CD14-positive monocyte (primary cell): Measurements from ENCODE around the gene SH3BP4. TPM values are rescaled to one million over a fixed set of nuclear protein-coding genes. Genes with fewer than 3 reads are reported as not detected.
A peak's percentile ranks its signal among the peaks of the same experiment; 100 is the strongest.

ENCODE experiments used
- DNase-seq, 3 donors: peaks; one replicate each; pipeline ENCODE4 v3.0.0-alpha.2; 2011 to 2022
- H2AFZ ChIP-seq: 2 replicates; pipeline ENCODE4 v1.6.0; 2012; ENCODE audit warnings: mild to moderate bottlenecking, low read depth, low read length, inconsistent platforms; ENCODE audit not compliant: insufficient read depth, poor library complexity, severe bottlenecking
- H3K27ac ChIP-seq, 2 donors: 1 replicate in 1 of 2; 2 replicates in 1 of 2; pipeline ENCODE4 v1.5.1; 2012 to 2013; ENCODE audit warnings: low read length in 2 of 2, control low read depth in 1 of 2, inconsistent platforms in 1 of 2, low read depth in 1 of 2, mild to moderate bottlenecking in 1 of 2
- H3K27me3 ChIP-seq, 2 donors: one replicate each; pipeline versions ENCODE4 v1.6.0 to v1.6.1; 2011 to 2013; ENCODE audit warnings: low read length in 2 of 2; ENCODE audit not compliant: control insufficient read depth in 2 of 2, insufficient read depth in 2 of 2
- H3K36me3 ChIP-seq, 2 donors: replicated peaks in 1 of 2; 1 replicate in 1 of 2; 2 replicates in 1 of 2; pipeline versions ENCODE4 v1.5.1 to v1.6.1; 2012 to 2013; ENCODE audit warnings: low read length in 2 of 2, control low read depth in 1 of 2, inconsistent platforms in 1 of 2, mild to moderate bottlenecking in 1 of 2; ENCODE audit not compliant: insufficient read depth in 2 of 2, control insufficient read depth in 1 of 2
- H3K4me1 ChIP-seq, 2 donors: 1 replicate in 1 of 2; 2 replicates in 1 of 2; pipeline versions ENCODE4 v1.5.1 to v1.6.1; 2012 to 2013; ENCODE audit warnings: low read length in 2 of 2, control low read depth in 1 of 2, inconsistent platforms in 1 of 2, mild to moderate bottlenecking in 1 of 2, moderate library complexity in 1 of 2; ENCODE audit not compliant: insufficient read depth in 2 of 2, control insufficient read depth in 1 of 2
- H3K4me2 ChIP-seq: replicated peaks from 2 replicates; pipeline ENCODE3; 2012; ENCODE audit warnings: low read length, moderate library complexity, mild to moderate bottlenecking; ENCODE audit not compliant: poor library complexity, severe bottlenecking; ENCODE audit errors: extremely low read depth
- H3K4me3 ChIP-seq, 3 experiments: fragments of 200-600 bp in 1 of 3; sonication (generic) in 1 of 3; replicated peaks in 1 of 3; 1 replicate in 2 of 3; 2 replicates in 1 of 3; pipeline ENCODE4 v1.5.1; 2011 to 2013; ENCODE audit warnings: low read length in 3 of 3, mild to moderate bottlenecking in 3 of 3, control low read depth in 2 of 3, low read depth in 2 of 3, inconsistent platforms in 1 of 3, moderate library complexity in 1 of 3
- H3K79me2 ChIP-seq: 2 replicates; pipeline ENCODE4 v1.6.0; 2012; ENCODE audit warnings: mild to moderate bottlenecking, control low read depth, inconsistent platforms, low read length, moderate library complexity; ENCODE audit not compliant: insufficient read depth
- H3K9ac ChIP-seq: 2 replicates; pipeline ENCODE4 v1.6.0; 2017; ENCODE audit warnings: low read length, mild to moderate bottlenecking; ENCODE audit not compliant: insufficient read depth, poor library complexity, severe bottlenecking
- H3K9me3 ChIP-seq, 2 donors: replicated peaks in 1 of 2; 1 replicate in 1 of 2; 2 replicates in 1 of 2; pipeline versions ENCODE4 v1.5.1 to v1.6.1; 2012 to 2013; ENCODE audit warnings: low read length in 2 of 2, control low read depth in 1 of 2; ENCODE audit not compliant: control insufficient read depth in 1 of 2, insufficient read depth in 1 of 2
- H4K20me1 ChIP-seq: 2 replicates; pipeline ENCODE4 v1.6.0; 2012; ENCODE audit warnings: mild to moderate bottlenecking, low read length, control low read depth, moderate library complexity; ENCODE audit not compliant: insufficient read depth
- H3K27ac Mint-ChIP-seq, 7 donors: one replicate each; pipeline ENCODE4 v1.8.0; 2020; ENCODE audit warnings: mild to moderate bottlenecking in 7 of 7, mixed read lengths in 7 of 7, moderate library complexity in 6 of 7, inconsistent platforms in 2 of 7
- H3K27me3 Mint-ChIP-seq, 3 donors: one replicate each; pipeline ENCODE4 v1.8.0; 2021 to 2022; ENCODE audit warnings: low read depth in 3 of 3, mild to moderate bottlenecking in 3 of 3, mixed read lengths in 3 of 3, moderate library complexity in 3 of 3, inconsistent platforms in 1 of 3
- H3K36me3 Mint-ChIP-seq, 2 donors: one replicate each; pipeline ENCODE4 v1.8.0; 2020; ENCODE audit warnings: mixed read lengths in 2 of 2, inconsistent platforms in 1 of 2, mild to moderate bottlenecking in 1 of 2
- H3K4me1 Mint-ChIP-seq: one replicate; pipeline ENCODE4 v1.8.0; 2020; ENCODE audit warnings: mild to moderate bottlenecking, mixed read lengths
- H3K4me3 Mint-ChIP-seq, 2 donors: one replicate each; pipeline ENCODE4 v1.8.0; 2020; ENCODE audit warnings: mild to moderate bottlenecking in 2 of 2, mixed read lengths in 2 of 2, moderate library complexity in 1 of 2
- H3K9me3 Mint-ChIP-seq, 7 donors: one replicate each; pipeline ENCODE4 v1.8.0; 2020 to 2022; ENCODE audit warnings: mixed read lengths in 7 of 7, mild to moderate bottlenecking in 6 of 7, moderate library complexity in 6 of 7, inconsistent platforms in 2 of 7
- WGBS: methylation state at CpG from one replicate; pipeline ENCODE4 v1.1.5; 2013; ENCODE audit warnings: missing lambda C conversion rate; ENCODE audit not compliant: insufficient coverage; 5-methylcytosine and 5-hydroxymethylcytosine counted together
- intact Hi-C, 2 donors: fragments of 100-400 bp; cut with micrococcal nuclease; formaldehyde crosslinking; loops; one replicate each; pipeline versions ENCODE4 v1.15.0 to v1.15.1; 2023
- polyA plus RNA-seq, 3 donors: library from polyadenylated mRNA; depleted of rRNA in 1 of 3; unstranded in 2 of 3; stranded (reverse) in 1 of 3; fragments of 300-500 nt in 2 of 3; fragments of >200 nt in 1 of 3; fragmentation: Illumina TruSeq in 2 of 3; gene quantifications; 1 replicate in 2 of 3; 2 replicates in 1 of 3; pipeline ENCODE4 v1.2.3, GENCODE V29; 2012 to 2021
- TF ChIP-seq, protein P1 (sequence below): fragments of 200-600 bp; IDR thresholded peaks from one replicate; pipeline ENCODE4 v1.8.0; 2022; ENCODE audit warnings: antibody characterized with exemption, mild to moderate bottlenecking

SH3BP4 gene
- polyA plus RNA-seq, 3 donors, result 0.66 to 1.6 (median 1.3) TPM

DNA sequence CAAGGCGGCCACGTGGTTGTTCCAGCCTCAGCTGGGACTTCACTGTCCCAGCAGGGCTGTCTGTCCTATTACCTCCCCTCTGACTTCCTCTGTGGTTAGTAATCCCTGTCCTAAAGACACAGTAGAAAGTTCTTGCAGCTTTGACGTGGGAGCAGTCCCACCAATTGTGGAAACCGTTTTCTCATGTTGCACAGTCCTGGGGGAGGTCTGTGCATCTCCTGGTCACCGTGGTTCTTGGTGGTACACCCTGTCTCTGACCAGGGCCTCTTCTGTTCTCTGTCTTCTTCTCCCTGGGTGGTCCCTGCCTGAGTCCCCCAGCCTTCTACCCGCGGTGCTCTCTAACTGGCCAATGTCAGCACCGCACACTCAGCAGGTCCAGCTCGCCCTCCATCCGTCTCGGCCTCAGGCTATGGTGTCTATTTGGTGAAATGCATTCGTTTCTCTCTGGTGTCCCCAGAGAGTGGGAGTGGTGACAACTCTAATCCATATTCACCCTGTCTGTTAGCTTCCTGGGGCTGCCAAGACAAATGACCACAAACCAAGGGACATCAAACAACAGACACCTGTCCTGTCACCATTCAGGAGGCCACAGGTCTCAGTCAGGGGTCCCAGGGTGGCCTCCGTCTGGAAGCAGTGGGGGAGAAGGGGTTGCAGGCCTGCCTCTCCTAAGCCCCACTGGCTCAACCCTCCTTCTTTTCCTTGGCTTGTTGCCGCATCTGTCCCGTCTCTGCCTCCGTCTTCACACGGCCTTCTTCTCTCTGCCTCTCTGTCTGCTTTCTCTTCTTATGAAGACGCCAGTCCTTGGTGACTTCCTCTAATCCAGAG lies 99.8 kb downstream of the SH3BP4 start:
- Histone ChIP-seq H3K4me3 (no peak overlapping the region), H3K9ac (no peak overlapping the region), H4K20me1 (no peaks in the 10 kb centered on the region), H3K79me2 (no peaks in the 10 kb centered on the region), H3K4me1 (peaks cover 36 to 51% of the 10 kb centered on the region in 2 donors), H3K27ac (peak overlapping the region; percentile 46 to 50), H3K4me2 (no peak overlapping the region), H3K36me3 (no peaks in the 10 kb centered on the region), H2AFZ (peak overlapping the region; percentile 36), H3K27me3 (no peaks in the 10 kb centered on the region), H3K9me3 (no peaks in the 10 kb centered on the region)
- Mint-ChIP-seq H3K27me3 (peaks cover 3 to 6% (median 4%) of the 10 kb centered on the region in 3 donors), H3K27ac (peak overlapping the region; percentile 58 to 86 (median 81)), H3K36me3 (no peaks in the 10 kb centered on the region), H3K4me1 (peaks cover 55% of the 10 kb centered on the region), H3K9me3 (peaks cover 0 to 2% (median 0%) of the 10 kb centered on the region in 7 donors), H3K4me3 (peak overlapping the region in 1 of 2 donors; percentile 39)
- DNase-seq, result peak in 2 of 3 donors; percentile 68
- WGBS, result 76% methylated on average over 10 of the region's 18 CpGs
- TF ChIP-seq, protein P1, sequence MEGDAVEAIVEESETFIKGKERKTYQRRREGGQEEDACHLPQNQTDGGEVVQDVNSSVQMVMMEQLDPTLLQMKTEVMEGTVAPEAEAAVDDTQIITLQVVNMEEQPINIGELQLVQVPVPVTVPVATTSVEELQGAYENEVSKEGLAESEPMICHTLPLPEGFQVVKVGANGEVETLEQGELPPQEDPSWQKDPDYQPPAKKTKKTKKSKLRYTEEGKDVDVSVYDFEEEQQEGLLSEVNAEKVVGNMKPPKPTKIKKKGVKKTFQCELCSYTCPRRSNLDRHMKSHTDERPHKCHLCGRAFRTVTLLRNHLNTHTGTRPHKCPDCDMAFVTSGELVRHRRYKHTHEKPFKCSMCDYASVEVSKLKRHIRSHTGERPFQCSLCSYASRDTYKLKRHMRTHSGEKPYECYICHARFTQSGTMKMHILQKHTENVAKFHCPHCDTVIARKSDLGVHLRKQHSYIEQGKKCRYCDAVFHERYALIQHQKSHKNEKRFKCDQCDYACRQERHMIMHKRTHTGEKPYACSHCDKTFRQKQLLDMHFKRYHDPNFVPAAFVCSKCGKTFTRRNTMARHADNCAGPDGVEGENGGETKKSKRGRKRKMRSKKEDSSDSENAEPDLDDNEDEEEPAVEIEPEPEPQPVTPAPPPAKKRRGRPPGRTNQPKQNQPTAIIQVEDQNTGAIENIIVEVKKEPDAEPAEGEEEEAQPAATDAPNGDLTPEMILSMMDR, result no peak
- intact Hi-C loops, result no loop called here

DNA sequence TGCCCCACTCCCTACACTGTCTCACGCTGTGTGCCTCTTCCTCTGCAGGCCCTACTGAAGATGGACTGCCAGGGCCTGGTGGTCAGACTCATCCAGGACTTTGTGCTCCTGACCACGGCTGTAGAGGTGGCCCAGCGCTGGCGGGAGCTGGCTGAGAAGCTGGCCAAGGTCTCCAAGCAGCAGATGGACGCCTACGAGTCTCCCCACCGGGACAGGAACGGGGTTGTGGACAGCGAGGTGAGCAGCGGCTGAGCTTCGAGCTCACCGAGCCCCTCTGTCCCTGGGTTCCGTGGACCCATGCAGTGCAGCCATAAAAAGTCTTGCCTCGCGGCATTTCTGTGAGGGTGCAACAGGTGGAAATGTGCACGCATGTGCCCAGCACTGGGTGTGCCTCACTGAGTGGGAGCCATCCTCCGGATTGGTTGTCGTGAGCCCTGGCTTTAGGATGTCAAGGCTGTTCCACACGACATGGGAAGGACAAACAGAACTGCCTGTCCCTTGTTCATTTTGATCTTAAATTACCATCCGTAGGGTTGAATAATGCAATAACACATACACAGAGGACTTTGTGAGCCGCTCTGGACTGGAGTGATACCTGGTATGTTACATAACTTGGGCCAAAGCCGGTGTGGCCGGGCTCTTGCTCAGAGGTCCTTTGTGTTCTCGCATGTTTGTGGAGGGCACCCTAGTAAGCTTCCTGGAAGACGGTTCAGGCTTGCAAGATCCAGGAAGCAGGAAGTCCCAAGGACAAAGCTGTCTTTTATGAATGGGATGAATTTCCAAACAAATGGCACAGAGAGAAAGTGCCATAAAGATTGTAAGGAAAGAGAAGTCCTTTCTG lies 100.9 kb downstream of the SH3BP4 start:
- Histone ChIP-seq H2AFZ (no peak overlapping the region), H4K20me1 (no peaks in the 10 kb centered on the region), H3K9me3 (no peaks in the 10 kb centered on the region), H3K79me2 (no peaks in the 10 kb centered on the region), H3K4me1 (peaks cover 32 to 40% of the 10 kb centered on the region in 2 donors), H3K27ac (no peak overlapping the region), H3K36me3 (no peaks in the 10 kb centered on the region), H3K27me3 (no peaks in the 10 kb centered on the region), H3K4me3 (no peak overlapping the region), H3K4me2 (no peak overlapping the region), H3K9ac (no peak overlapping the region)
- H3K27ac Mint-ChIP-seq, result peak overlapping the region in 2 of 7 donors; percentile 35 to 53
- WGBS, result 95% methylated on average over 24 of the region's 25 CpGs
- peaks cover 0 to under 1% (median 0%) of the 10 kb centered on the region in 7 donors for H3K9me3 Mint-ChIP-seq
- peaks cover 45% of the 10 kb centered on the region for H3K4me1 Mint-ChIP-seq
- no peaks in the 10 kb centered on the region for H3K36me3 Mint-ChIP-seq
- H3K4me3 Mint-ChIP-seq, result no peak overlapping the region
- intact Hi-C loops, result no loop called here
- peaks cover 2 to 6% (median 3%) of the 10 kb centered on the region in 3 donors for H3K27me3 Mint-ChIP-seq
- TF ChIP-seq, protein P1, result no peak
- no peak for DNase-seq
